ENCODE data around the gene AMBP.

DNA sequence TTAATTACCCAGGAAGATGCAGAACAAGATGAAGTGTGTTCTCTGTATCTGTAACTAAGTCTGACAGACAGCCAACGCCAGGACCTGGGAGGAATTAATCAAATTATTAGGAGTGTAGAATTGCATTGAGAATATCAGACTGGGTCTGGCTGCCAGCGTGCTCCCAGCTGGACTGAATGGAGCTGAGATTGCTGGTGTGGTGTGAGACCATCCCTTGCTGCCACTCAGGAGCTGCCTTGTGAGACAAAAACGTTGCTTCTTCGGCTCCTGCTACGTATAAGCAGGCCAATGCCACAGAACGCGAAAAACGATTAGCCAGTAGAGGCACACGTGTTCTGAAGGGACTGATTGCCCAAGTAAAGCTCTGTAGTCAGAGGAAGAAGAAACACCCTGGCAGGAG lies 66.8 kb downstream of the AMBP start:
- TF ChIP-seq CTCF (IDR thresholded peaks at IDR 0.05; ENCODE audit: low read depth, low read length, poor library complexity, severe bottlenecking): no peak
- TF ChIP-seq EZH2phosphoT487 (IDR thresholded peaks at IDR 0.05; ENCODE audit: borderline replicate concordance, low read length): no peak

All from DOHH2 (cell line).